B cell (primary cell): ENCODE measurements around the gene ASH1L. TPM values are rescaled to one million over a fixed set of nuclear protein-coding genes. Genes with fewer than 3 reads are reported as not detected.

Experiments used
- ATAC-seq: fragments of 200-7000 bp; cut with Tn5 transposase; one replicate; pipeline ENCODE4 v1.10.0; 2021; ENCODE audit warnings: low read depth, mild to moderate bottlenecking, moderate number of reproducible peaks, moderate library complexity
- CTCF ChIA-PET: fragments of 350-600 bp; sonication (Branson Sonifier 250); formaldehyde crosslinking; loops from one replicate; lab custom pipeline; 2021; ENCODE audit warnings: antibody characterized with exemption, inconsistent platforms; lab: Charles Lee
- POLR2A ChIA-PET: fragments of 350-600 bp; sonication (Branson Sonifier 250); formaldehyde crosslinking; loops from one replicate; lab custom pipeline; 2021; ENCODE audit warnings: antibody characterized with exemption; lab: Charles Lee
- DNase-seq: peaks from one replicate; pipeline ENCODE4 v3.0.0; 2013
- H2AFZ ChIP-seq: 2 replicates; pipeline ENCODE4 v1.6.1; 2012; ENCODE audit warnings: mild to moderate bottlenecking, low read depth, low read length; ENCODE audit not compliant: insufficient read depth, poor library complexity, severe bottlenecking
- H3K27ac ChIP-seq, 2 donors: 1 replicate in 1 of 2; 2 replicates in 1 of 2; pipeline ENCODE4 v1.5.1; 2012 to 2013; ENCODE audit warnings: low read length in 2 of 2, mild to moderate bottlenecking in 2 of 2, moderate library complexity in 1 of 2
- H3K27me3 ChIP-seq, 4 experiments: fragments of 200-600 bp in 1 of 4; sonication (generic) in 1 of 4; replicated peaks in 1 of 4; 1 replicate in 2 of 4; 2 replicates in 2 of 4; pipeline versions ENCODE4 v1.6.1 to v1.7.0; 2013 to 2016; ENCODE audit warnings: low read length in 3 of 4, mild to moderate bottlenecking in 2 of 4, mixed read lengths in 1 of 4, moderate library complexity in 1 of 4; ENCODE audit not compliant: insufficient read depth in 4 of 4, control insufficient read depth in 3 of 4; ENCODE audit errors: control extremely low read depth in 1 of 4
- H3K36me3 ChIP-seq, 2 experiments: replicated peaks in 1 of 2; 1 replicate in 1 of 2; 2 replicates in 1 of 2; pipeline versions ENCODE4 v1.6.1 to v1.7.1; 2013; ENCODE audit warnings: low read length in 1 of 2; ENCODE audit not compliant: insufficient read depth in 2 of 2, control insufficient read depth in 1 of 2; ENCODE audit errors: control extremely low read depth in 1 of 2, extremely low read depth in 1 of 2
- H3K4me1 ChIP-seq, 2 donors: fragments of 200-600 bp in 1 of 2; sonication (generic) in 1 of 2; 1 replicate in 1 of 2; 2 replicates in 1 of 2; pipeline versions ENCODE4 v1.5.1 to v1.6.1; 2013 to 2017; ENCODE audit warnings: low read length in 2 of 2; ENCODE audit not compliant: control insufficient read depth in 2 of 2, insufficient read depth in 2 of 2
- H3K4me2 ChIP-seq: replicated peaks from 2 replicates; pipeline ENCODE3; 2012; ENCODE audit warnings: mild to moderate bottlenecking, low read depth, low read length; ENCODE audit not compliant: poor library complexity, severe bottlenecking
- H3K4me3 ChIP-seq, 5 experiments: fragments of 200-600 bp in 1 of 5; sonication (generic) in 1 of 5; 1 replicate in 3 of 5; 2 replicates in 2 of 5; pipeline versions ENCODE4 v1.5.1 to v1.7.0; 2011 to 2016; ENCODE audit warnings: low read length in 4 of 5, mild to moderate bottlenecking in 4 of 5, low read depth in 2 of 5, control low read depth in 1 of 5, moderate library complexity in 1 of 5; ENCODE audit not compliant: insufficient read depth in 1 of 5; ENCODE audit errors: control extremely low read depth in 1 of 5, extremely low read depth in 1 of 5
- H3K79me2 ChIP-seq: fragments of 200-600 bp; sonication (generic); one replicate; pipeline ENCODE4 v1.6.0; 2016; ENCODE audit warnings: low read length; ENCODE audit not compliant: control insufficient read depth, insufficient read depth
- H3K9ac ChIP-seq: fragments of 200-600 bp; sonication (generic); 2 replicates; pipeline ENCODE4 v1.6.1; 2017; ENCODE audit warnings: mild to moderate bottlenecking, low read length, moderate library complexity
- H3K9me3 ChIP-seq, 3 donors: one replicate each; pipeline versions ENCODE4 v1.6.1 to v1.7.1; 2013; ENCODE audit warnings: low read length in 2 of 3; ENCODE audit not compliant: control insufficient read depth in 2 of 3, insufficient read depth in 1 of 3; ENCODE audit errors: control extremely low read depth in 1 of 3
- H4K20me1 ChIP-seq: 2 replicates; pipeline ENCODE4 v1.6.0; 2012; ENCODE audit warnings: mild to moderate bottlenecking, low read length; ENCODE audit not compliant: insufficient read depth, control insufficient read depth, poor library complexity, severe bottlenecking
- H3K27ac Mint-ChIP-seq: one replicate; pipeline ENCODE4 v1.8.0; 2021; ENCODE audit warnings: mixed read lengths
- H3K27me3 Mint-ChIP-seq: one replicate; pipeline ENCODE4 v1.8.0; 2021; ENCODE audit warnings: mixed read lengths
- H3K4me1 Mint-ChIP-seq: one replicate; pipeline ENCODE4 v1.8.0; 2021; ENCODE audit warnings: mixed read lengths
- H3K4me3 Mint-ChIP-seq: one replicate; pipeline ENCODE4 v1.8.0; 2021; ENCODE audit warnings: mixed read lengths
- H3K9me3 Mint-ChIP-seq: one replicate; pipeline ENCODE4 v1.8.0; 2022; ENCODE audit warnings: mixed read lengths; ENCODE audit not compliant: insufficient read depth
- CTCF ChIP-seq: fragments of 200-600 bp; IDR thresholded peaks from one replicate; pipeline ENCODE4 v1.8.0; 2022; ENCODE audit warnings: antibody characterized with exemption, mild to moderate bottlenecking
- EZH2 ChIP-seq: IDR thresholded peaks from 2 replicates; pipeline ENCODE4 v1.6.1; 2012; ENCODE audit warnings: borderline replicate concordance, low read depth, mild to moderate bottlenecking, moderate library complexity, low read length; ENCODE audit not compliant: insufficient read depth, poor library complexity, severe bottlenecking
- WGBS: methylation state at CpG from one replicate; pipeline ENCODE4 v1.1.5; 2013; ENCODE audit warnings: missing lambda C conversion rate; ENCODE audit not compliant: insufficient coverage; 5-methylcytosine and 5-hydroxymethylcytosine counted together
- intact Hi-C: fragments of 100-400 bp; cut with micrococcal nuclease; formaldehyde crosslinking; loops from one replicate; pipeline ENCODE4 v1.10.0; 2022
- polyA plus RNA-seq: library from polyadenylated mRNA; depleted of rRNA; stranded (reverse); fragments of >200 nt; gene quantifications from 2 replicates; pipeline ENCODE4 v1.2.3, GENCODE V29; 2012
- total RNA-seq, 2 donors: library from RNA; stranded (reverse); fragments of 120-200 nt in 1 of 2; gene quantifications; 1 replicate in 1 of 2; 2 replicates in 1 of 2; pipeline versions ENCODE4 v1.2.3 to v1.2.4, GENCODE V29; 2013 to 2022

ASH1L gene
- total and polyA plus RNA-seq, 2 donors (not counting 1 experiment from before 2014, with no cell fraction given): 17.7 to 124 TPM

GRCh38 chr1:155529929-155530328 is 32.7 kb downstream of the ASH1L start:
- ATAC-seq: peak; percentile 90
- peak overlapping the region in 4 of 5 experiments; percentile 15 to 56 (median 32) for H3K4me3 ChIP-seq
- peaks cover 37 to 38% of the 10 kb centered on the region in 2 donors for H3K4me1 ChIP-seq
- peak overlapping the region; percentile 65 to 81 for H3K27ac ChIP-seq
- no peaks in the 10 kb centered on the region for H3K27me3 ChIP-seq
- Mint-ChIP-seq H3K9me3 (no peaks in the 10 kb centered on the region), H3K4me3 (peak overlapping the region; percentile 74), H3K4me1 (peaks cover 48% of the 10 kb centered on the region), H3K27ac (peak overlapping the region; percentile 81), H3K27me3 (no peaks in the 10 kb centered on the region)
- H3K9me3 ChIP-seq: peaks cover 0 to 4% (median 0%) of the 10 kb centered on the region in 3 donors
- peaks cover 98% of the 10 kb centered on the region for H3K79me2 ChIP-seq
- ChIA-PET POLR2A (interaction anchor here (0.6 kb wide), 1 partner anchor 27 kb away, joined by 9 read pairs; no protein-coding TSS in a partner anchor), CTCF (interaction anchor here (0.7 to 1.9 kb wide), 8 partner anchors 10 to 389 kb away, joined by 3 to 6 read pairs (median 4); no protein-coding TSS in a partner anchor)
- H4K20me1 ChIP-seq: peaks cover 40% of the 10 kb centered on the region
- peaks cover 0 to 3% of the 10 kb centered on the region in 2 experiments for H3K36me3 ChIP-seq
- peak; percentile 83 for DNase-seq
- intact Hi-C loops: loop anchor here (2.0 kb wide), 1 partner anchor 33 kb away; the partner anchor contains the start of gene ASH1L
- no peak for TF ChIP-seq EZH2
- peak overlapping the region; percentile 44 for H2AFZ ChIP-seq
- 0% methylated on average over 3 of the region's 3 CpGs for WGBS
- H3K4me2 ChIP-seq: peak overlapping the region; percentile 79
- peak overlapping the region; percentile 62 for H3K9ac ChIP-seq

GRCh38 chr1:155529109-155529508 is 33.5 kb downstream of the ASH1L start:
- POLR2A ChIA-PET: interaction anchor here (0.6 to 0.7 kb wide), 3 partner anchors 26 to 168 kb away, joined by 3 to 9 read pairs (median 5); no protein-coding TSS in a partner anchor

More at GRCh38 chr1:155529109-155529508, 33.5 kb downstream of the ASH1L start:
- peaks cover 44% of the 10 kb centered on the region for H4K20me1 ChIP-seq
- peaks cover 0 to 3% of the 10 kb centered on the region in 2 experiments for H3K36me3 ChIP-seq
- H3K27me3 ChIP-seq: no peaks in the 10 kb centered on the region
- H3K27ac Mint-ChIP-seq: peak overlapping the region; percentile 81
- ATAC-seq (peak; percentile 16), DNase-seq (no peak)
- H3K27me3 Mint-ChIP-seq: no peaks in the 10 kb centered on the region
- peak overlapping the region; percentile 62 for H3K9ac ChIP-seq
- no peaks in the 10 kb centered on the region for H3K9me3 Mint-ChIP-seq
- peak overlapping the region; percentile 65 to 81 for H3K27ac ChIP-seq
- H3K9me3 ChIP-seq: peaks cover 0 to 4% (median 0%) of the 10 kb centered on the region in 3 donors
- no peak overlapping the region for H2AFZ ChIP-seq
- H3K4me3 ChIP-seq: peak overlapping the region in 2 of 5 experiments; percentile 45 to 56
- peak overlapping the region; percentile 74 for H3K4me3 Mint-ChIP-seq
- CTCF ChIA-PET: interaction anchor here (0.6 to 1.9 kb wide), 4 partner anchors 26 to 51 kb away, joined by 3 to 6 read pairs (median 4); no protein-coding TSS in a partner anchor
- peak overlapping the region; percentile 79 for H3K4me2 ChIP-seq
- TF ChIP-seq EZH2 (no peak), CTCF (no peak)
- no CpG with 5 or more reads among the region's 2 CpGs for whole genome bisulfite sequencing
- peaks cover 98% of the 10 kb centered on the region for H3K79me2 ChIP-seq
- H3K4me1 Mint-ChIP-seq: peaks cover 45% of the 10 kb centered on the region
- intact Hi-C loops: loop anchor here (2.0 kb wide), 1 partner anchor 34 kb away; the partner anchor contains the start of gene ASH1L
- peaks cover 37 to 38% of the 10 kb centered on the region in 2 donors for H3K4me1 ChIP-seq
